Measurements from ENCODE around the gene APH1B.
"Not testable (repeated sequence)": the region's sequence is repeated elsewhere in the genome, so short reads cannot be mapped to it uniquely, and the experiment has no call there.

APH1B gene

GRCh38 chr15:63301088-63301487 is 23.7 kb downstream of the APH1B start:
- DNase-seq: no peak

GRCh38 chr15:63305260-63305659 is 27.9 kb downstream of the APH1B start:
- no peak for DNase-seq

- DNase-seq: no peak
Measured at GRCh38 chr15:63306492-63307073, 29.2 kb downstream of the APH1B start.

GRCh38 chr15:63308491-63308890 is 31.1 kb downstream of the APH1B start:
- DNase-seq: no peak

- no peak for DNase-seq
Measured at GRCh38 chr15:63308947-63309346, 31.5 kb downstream of the APH1B start.

GRCh38 chr15:63310646-63311045 is 33.2 kb downstream of the APH1B start:
- no peak for DNase-seq

- DNase-seq: no peak
Measured at GRCh38 chr15:63312286-63312685, 34.9 kb downstream of the APH1B start.

- no peak for DNase-seq
Measured at GRCh38 chr15:63313825-63314224, 36.4 kb downstream of the APH1B start.

GRCh38 chr15:63314409-63314808 is 37.0 kb downstream of the APH1B start:
- DNase-seq: no peak

GRCh38 chr15:63318344-63318743 is 40.9 kb downstream of the APH1B start:
- no peak for DNase-seq

GRCh38 chr15:63319065-63319464 is 41.7 kb downstream of the APH1B start:
- no peak for DNase-seq

- not testable (repeated sequence) for DNase-seq
Measured at GRCh38 chr15:63320446-63320845, 43.0 kb downstream of the APH1B start.

GRCh38 chr15:63320981-63321380 is 43.6 kb downstream of the APH1B start:
- DNase-seq: not testable (repeated sequence)

- DNase-seq: no peak
Measured at GRCh38 chr15:63321462-63321861, 44.1 kb downstream of the APH1B start.

- DNase-seq: no peak
Measured at GRCh38 chr15:63322541-63322940, 45.1 kb downstream of the APH1B start.

GRCh38 chr15:63323798-63324563 is 46.6 kb downstream of the APH1B start:
- DNase-seq: no peak

- DNase-seq: no peak
Measured at GRCh38 chr15:63324770-63325169, 47.4 kb downstream of the APH1B start.

- no peak for DNase-seq
Measured at GRCh38 chr15:63327648-63328421, 50.4 kb downstream of the APH1B start.

GRCh38 chr15:63329567-63330350 is 52.4 kb downstream of the APH1B start:
- no peak for DNase-seq

- DNase-seq: no peak
Measured at GRCh38 chr15:63330926-63331325, 53.5 kb downstream of the APH1B start.

GRCh38 chr15:63331456-63331855 is 54.1 kb downstream of the APH1B start:
- DNase-seq: no peak

GRCh38 chr15:63332367-63333124 is 55.1 kb downstream of the APH1B start:
- no peak for DNase-seq
